CD8-positive, alpha-beta memory T cell (primary cell): ENCODE measurements around the gene CYP4F12. TPM values are rescaled to one million over a fixed set of nuclear protein-coding genes. Genes with fewer than 3 reads are reported as not detected.
"Not testable (repeated sequence)": the region's sequence is repeated elsewhere in the genome, so short reads cannot be mapped to it uniquely, and the experiment has no call there.

Experiments
- CTCF ChIA-PET: fragments of 350-600 bp; sonication (Branson Sonifier 250); formaldehyde crosslinking; loops from one replicate; lab custom pipeline; 2021; ENCODE audit warnings: antibody characterized with exemption; lab: Charles Lee
- POLR2A ChIA-PET: fragments of 350-600 bp; sonication (Branson Sonifier 250); formaldehyde crosslinking; loops from one replicate; lab custom pipeline; 2021; ENCODE audit warnings: antibody characterized with exemption; lab: Charles Lee
- DNase-seq, 5 donors: peaks; one replicate each; pipeline versions ENCODE4 v3.0.0 to v3.0.0-alpha.2; 2020 to 2022; ENCODE audit warnings: mixed read lengths in 1 of 5
- H3K27ac ChIP-seq: one replicate; pipeline ENCODE4 v1.7.0; 2013; ENCODE audit warnings: low read depth, mild to moderate bottlenecking, low read length, moderate library complexity
- H3K27me3 ChIP-seq: 2 replicates; pipeline ENCODE4 v1.7.0; 2013; ENCODE audit warnings: low read length, mild to moderate bottlenecking; ENCODE audit not compliant: insufficient read depth, poor library complexity, severe bottlenecking
- H3K36me3 ChIP-seq: 2 replicates; pipeline ENCODE4 v1.7.0; 2013; ENCODE audit warnings: mild to moderate bottlenecking, low read length, moderate library complexity; ENCODE audit not compliant: insufficient read depth
- H3K4me1 ChIP-seq: 2 replicates; pipeline ENCODE4 v1.7.0; 2013; ENCODE audit warnings: mild to moderate bottlenecking, low read length, moderate library complexity; ENCODE audit not compliant: insufficient read depth
- H3K4me3 ChIP-seq: 2 replicates; pipeline ENCODE4 v1.7.0; 2013; ENCODE audit warnings: mild to moderate bottlenecking, low read length
- H3K9me3 ChIP-seq: 2 replicates; pipeline ENCODE4 v1.7.0; 2013; ENCODE audit warnings: mild to moderate bottlenecking, low read length
- H3K27ac Mint-ChIP-seq, 8 donors: one replicate each; pipeline ENCODE4 v1.8.0; 2020 to 2021; ENCODE audit warnings: mixed read lengths in 8 of 8, mild to moderate bottlenecking in 6 of 8, inconsistent platforms in 3 of 8, moderate library complexity in 3 of 8
- H3K27me3 Mint-ChIP-seq, 2 donors: one replicate each; pipeline ENCODE4 v1.8.0; 2020 to 2021; ENCODE audit warnings: mixed read lengths in 2 of 2, mild to moderate bottlenecking in 1 of 2, moderate library complexity in 1 of 2
- H3K36me3 Mint-ChIP-seq, 3 donors: one replicate each; pipeline ENCODE4 v1.8.0; 2020 to 2021; ENCODE audit warnings: mixed read lengths in 3 of 3, inconsistent platforms in 1 of 3, mild to moderate bottlenecking in 1 of 3
- H3K4me1 Mint-ChIP-seq, 3 donors: one replicate each; pipeline ENCODE4 v1.8.0; 2020 to 2021; ENCODE audit warnings: mixed read lengths in 3 of 3, inconsistent platforms in 1 of 3, mild to moderate bottlenecking in 1 of 3
- H3K4me3 Mint-ChIP-seq, 7 donors: one replicate each; pipeline ENCODE4 v1.8.0; 2020 to 2021; ENCODE audit warnings: mixed read lengths in 7 of 7, mild to moderate bottlenecking in 6 of 7, moderate library complexity in 4 of 7, inconsistent platforms in 2 of 7
- H3K9me3 Mint-ChIP-seq, 5 donors: one replicate each; pipeline ENCODE4 v1.8.0; 2020 to 2022; ENCODE audit warnings: mixed read lengths in 5 of 5, mild to moderate bottlenecking in 3 of 5, moderate library complexity in 2 of 5, inconsistent platforms in 1 of 5
- polyA plus RNA-seq: library from polyadenylated mRNA; unstranded; fragments of 300-500 nt; fragmentation: Illumina TruSeq; gene quantifications from one replicate; pipeline ENCODE4 v1.2.3, GENCODE V29; 2021
- total RNA-seq, 2 experiments: library from RNA; stranded (reverse); gene quantifications; one replicate each; pipeline ENCODE4 v1.2.3, GENCODE V29; 2021

CYP4F12 gene
- total and polyA plus RNA-seq, 3 experiments from 2014 or later = 0.93 to 1.3 TPM; not detected in 1

DNA sequence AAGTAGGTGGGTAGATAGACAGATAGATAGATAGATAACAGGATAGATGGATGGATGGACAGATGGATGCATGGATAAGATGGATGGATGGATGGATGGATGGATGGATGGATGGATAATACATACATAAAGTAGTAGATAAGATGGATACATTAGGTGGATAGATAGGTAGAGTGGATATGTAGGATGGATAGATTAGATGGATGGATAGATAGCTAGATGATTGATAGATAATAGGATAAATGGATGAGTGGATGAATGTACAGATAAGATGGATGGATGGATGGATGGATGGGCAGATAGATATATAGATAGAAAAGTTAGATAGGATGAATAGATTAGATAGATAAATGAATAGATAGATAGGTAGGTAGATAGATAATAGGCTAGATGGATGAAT is 30.1 kb upstream of the CYP4F12 start:
- H3K4me3 ChIP-seq = no peak overlapping the region
- H3K4me3 Mint-ChIP-seq = no peak overlapping the region
- POLR2A ChIA-PET = no interaction called here
- H3K4me1 ChIP-seq = no peaks in the 10 kb centered on the region
- no peaks in the 10 kb centered on the region for H3K9me3 Mint-ChIP-seq
- CTCF ChIA-PET = no interaction called here
- H3K36me3 Mint-ChIP-seq = no peaks in the 10 kb centered on the region
- no peaks in the 10 kb centered on the region for H3K27me3 ChIP-seq
- no peak overlapping the region for H3K27ac ChIP-seq
- H3K27me3 Mint-ChIP-seq = peaks cover 12 to 48% of the 10 kb centered on the region in 2 donors
- H3K36me3 ChIP-seq = no peaks in the 10 kb centered on the region
- peaks cover 2 to 5% (median 3%) of the 10 kb centered on the region in 3 donors for H3K4me1 Mint-ChIP-seq
- no peak overlapping the region for H3K27ac Mint-ChIP-seq
- no peak for DNase-seq
- H3K9me3 ChIP-seq = no peaks in the 10 kb centered on the region

DNA sequence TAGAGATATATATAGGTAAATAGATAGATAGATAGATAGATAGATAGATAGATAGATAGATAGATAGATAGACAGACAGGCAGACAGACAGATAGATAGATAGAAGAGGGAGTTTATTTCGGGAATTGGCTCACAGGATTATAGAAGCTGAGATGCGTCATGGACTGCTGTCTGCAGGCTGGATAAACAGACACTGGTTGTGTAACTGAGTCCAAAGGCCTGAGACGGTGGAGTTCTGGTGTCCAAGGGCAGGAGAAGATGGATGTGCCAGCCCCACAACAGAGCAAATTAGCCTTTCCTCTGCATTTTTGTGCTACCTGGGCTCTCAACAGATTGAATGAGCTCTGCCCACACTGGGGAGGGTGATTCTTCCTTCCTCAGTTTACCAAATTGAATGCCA is 29.5 kb upstream of the CYP4F12 start:
- ChIA-PET POLR2A (no interaction called here), CTCF (interaction anchor here (0.8 kb wide), 1 partner anchor 14 kb away, joined by 3 read pairs; no protein-coding TSS in a partner anchor)
- Mint-ChIP-seq H3K27me3 (peaks cover 12 to 46% of the 10 kb centered on the region in 2 donors), H3K36me3 (no peaks in the 10 kb centered on the region), H3K4me3 (no peak overlapping the region), H3K4me1 (peaks cover 2 to 5% (median 3%) of the 10 kb centered on the region in 3 donors), H3K27ac (no peak overlapping the region), H3K9me3 (no peaks in the 10 kb centered on the region)
- no peak for DNase-seq
- Histone ChIP-seq H3K4me3 (no peak overlapping the region), H3K4me1 (no peaks in the 10 kb centered on the region), H3K9me3 (no peaks in the 10 kb centered on the region), H3K27ac (no peak overlapping the region), H3K36me3 (no peaks in the 10 kb centered on the region), H3K27me3 (no peaks in the 10 kb centered on the region)

GRCh38 chr19:15644066-15644741 is 28.7 kb upstream of the CYP4F12 start:
- H3K4me1 ChIP-seq = no peaks in the 10 kb centered on the region
- Mint-ChIP-seq H3K27me3 (peaks cover 7 to 42% of the 10 kb centered on the region in 2 donors), H3K36me3 (no peaks in the 10 kb centered on the region), H3K4me3 (no peak overlapping the region), H3K27ac (no peak overlapping the region), H3K4me1 (peaks cover 2 to 5% (median 3%) of the 10 kb centered on the region in 3 donors), H3K9me3 (no peaks in the 10 kb centered on the region)
- H3K36me3 ChIP-seq = no peaks in the 10 kb centered on the region
- no peak overlapping the region for H3K27ac ChIP-seq
- no peaks in the 10 kb centered on the region for H3K9me3 ChIP-seq
- ChIA-PET CTCF (no interaction called here), POLR2A (no interaction called here)
- DNase-seq = no peak
- no peaks in the 10 kb centered on the region for H3K27me3 ChIP-seq
- no peak overlapping the region for H3K4me3 ChIP-seq

GRCh38 chr19:15644816-15645215 is 28.1 kb upstream of the CYP4F12 start:
- Histone ChIP-seq H3K27ac (no peak overlapping the region), H3K4me1 (no peaks in the 10 kb centered on the region), H3K9me3 (no peaks in the 10 kb centered on the region), H3K36me3 (no peaks in the 10 kb centered on the region), H3K27me3 (no peaks in the 10 kb centered on the region), H3K4me3 (no peak overlapping the region)
- ChIA-PET POLR2A (no interaction called here), CTCF (no interaction called here)
- peak overlapping the region in 1 of 8 donors; percentile 21 for H3K27ac Mint-ChIP-seq
- H3K4me3 Mint-ChIP-seq = no peak overlapping the region
- H3K36me3 Mint-ChIP-seq = no peaks in the 10 kb centered on the region
- peaks cover 2 to 5% (median 3%) of the 10 kb centered on the region in 3 donors for H3K4me1 Mint-ChIP-seq
- DNase-seq = no peak
- peaks cover 7 to 36% of the 10 kb centered on the region in 2 donors for H3K27me3 Mint-ChIP-seq
- H3K9me3 Mint-ChIP-seq = no peaks in the 10 kb centered on the region

- Mint-ChIP-seq H3K9me3 (no peaks in the 10 kb centered on the region), H3K4me1 (no peaks in the 10 kb centered on the region), H3K4me3 (peak overlapping the region in 1 of 7 donors; percentile 23), H3K27ac (no peak overlapping the region), H3K27me3 (peaks cover 7 to 35% of the 10 kb centered on the region in 2 donors), H3K36me3 (no peaks in the 10 kb centered on the region)
- no peaks in the 10 kb centered on the region for H3K27me3 ChIP-seq
- no peaks in the 10 kb centered on the region for H3K9me3 ChIP-seq
- CTCF ChIA-PET = interaction anchor here (0.9 kb wide), 1 partner anchor 13 kb away, joined by 3 read pairs; no protein-coding TSS in a partner anchor
- H3K4me3 ChIP-seq = no peak overlapping the region
- no peaks in the 10 kb centered on the region for H3K36me3 ChIP-seq
- H3K27ac ChIP-seq = no peak overlapping the region
- no peak for DNase-seq
- no peaks in the 10 kb centered on the region for H3K4me1 ChIP-seq
- POLR2A ChIA-PET = no interaction called here
These were observed 23.4 kb upstream of the CYP4F12 start for GRCh38 chr19:15649526-15649925.

DNA sequence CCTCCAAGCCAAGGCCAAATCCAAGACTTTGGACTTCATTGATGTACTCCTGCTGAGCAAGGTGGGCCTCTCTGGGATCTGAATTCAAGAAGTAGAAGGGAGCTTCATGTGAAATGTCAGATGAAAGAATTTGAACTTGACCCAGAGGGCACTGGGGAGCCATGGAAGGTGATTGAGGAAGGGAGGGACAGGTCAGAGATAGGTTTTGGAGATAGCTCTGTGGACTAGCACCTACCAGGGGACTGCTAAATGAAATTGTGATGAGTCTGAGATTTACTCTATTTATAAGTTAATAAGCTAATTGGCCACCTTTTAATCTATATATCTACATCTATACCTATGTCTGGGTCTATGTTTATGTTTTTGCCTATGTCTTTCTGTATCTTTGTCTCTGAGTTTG is 22.8 kb upstream of the CYP4F12 start:
- not testable (repeated sequence) for H3K4me3 Mint-ChIP-seq, H3K36me3 Mint-ChIP-seq
- CTCF ChIA-PET = interaction anchor here (0.9 kb wide), 1 partner anchor 14 kb away, joined by 3 read pairs; no protein-coding TSS in a partner anchor

GRCh38 chr19:15651791-15652190 is 21.1 kb upstream of the CYP4F12 start:
- Mint-ChIP-seq H3K27me3 (peaks cover 5 to 37% of the 10 kb centered on the region in 2 donors), H3K4me1 (no peaks in the 10 kb centered on the region), H3K9me3 (no peaks in the 10 kb centered on the region), H3K4me3 (no peak overlapping the region), H3K36me3 (no peaks in the 10 kb centered on the region), H3K27ac (no peak overlapping the region)
- ChIA-PET CTCF (no interaction called here), POLR2A (no interaction called here)
- H3K36me3 ChIP-seq = no peaks in the 10 kb centered on the region
- H3K4me3 ChIP-seq = no peak overlapping the region
- no peaks in the 10 kb centered on the region for H3K9me3 ChIP-seq
- no peak for DNase-seq
- no peaks in the 10 kb centered on the region for H3K4me1 ChIP-seq
- no peak overlapping the region for H3K27ac ChIP-seq
- no peaks in the 10 kb centered on the region for H3K27me3 ChIP-seq

More for the DNA sequence above, 22.8 kb upstream of the CYP4F12 start:
- DNase-seq, POLR2A ChIA-PET, H3K27ac ChIP-seq, H3K36me3 ChIP-seq, H3K4me1 Mint-ChIP-seq, H3K4me1 ChIP-seq, H3K27ac Mint-ChIP-seq, H3K27me3 ChIP-seq, H3K9me3 ChIP-seq, H3K9me3 Mint-ChIP-seq, H3K4me3 ChIP-seq: not testable (repeated sequence)
- H3K27me3 Mint-ChIP-seq = peaks cover 8 to 37% of the 10 kb centered on the region in 2 donors

GRCh38 chr19:15652559-15653278 is 20.2 kb upstream of the CYP4F12 start:
- H3K27ac ChIP-seq = no peak overlapping the region
- H3K4me3 Mint-ChIP-seq = no peak overlapping the region
- H3K9me3 ChIP-seq = no peaks in the 10 kb centered on the region
- ChIA-PET POLR2A (no interaction called here), CTCF (no interaction called here)
- no peaks in the 10 kb centered on the region for H3K36me3 Mint-ChIP-seq
- H3K4me1 ChIP-seq = no peaks in the 10 kb centered on the region
- DNase-seq = no peak
- H3K4me3 ChIP-seq = no peak overlapping the region
- no peaks in the 10 kb centered on the region for H3K27me3 ChIP-seq
- H3K27ac Mint-ChIP-seq = no peak overlapping the region
- no peaks in the 10 kb centered on the region for H3K36me3 ChIP-seq
- H3K9me3 Mint-ChIP-seq = no peaks in the 10 kb centered on the region
- peaks cover 5 to 43% of the 10 kb centered on the region in 2 donors for H3K27me3 Mint-ChIP-seq
- no peaks in the 10 kb centered on the region for H3K4me1 Mint-ChIP-seq
